Cardiac fibroblast (primary cell): ENCODE measurements around the gene PRDX5.

Experiments
- DNase-seq, 2 donors: peaks; one replicate each; pipeline versions ENCODE4 v3.0.0 to v3.0.0-alpha.2; 2010; ENCODE audit warnings: low read depth in 2 of 2
- H3K4me3 ChIP-seq, 2 donors: replicated peaks in 1 of 2; 1 replicate in 1 of 2; 2 replicates in 1 of 2; pipeline ENCODE4 v1.5.1; 2011; ENCODE audit warnings: low read depth in 2 of 2, low read length in 2 of 2, mild to moderate bottlenecking in 2 of 2, moderate library complexity in 1 of 2
- TF ChIP-seq, protein P1 (sequence below): IDR thresholded peaks from one replicate; pipeline ENCODE4 v1.5.1; 2011; ENCODE audit warnings: low read depth, mild to moderate bottlenecking, low read length, inconsistent platforms

The PRDX5 gene

GRCh38 chr11:64278576-64279190, 39.2 kb upstream of the PRDX5 start:
- TF ChIP-seq, protein P1, sequence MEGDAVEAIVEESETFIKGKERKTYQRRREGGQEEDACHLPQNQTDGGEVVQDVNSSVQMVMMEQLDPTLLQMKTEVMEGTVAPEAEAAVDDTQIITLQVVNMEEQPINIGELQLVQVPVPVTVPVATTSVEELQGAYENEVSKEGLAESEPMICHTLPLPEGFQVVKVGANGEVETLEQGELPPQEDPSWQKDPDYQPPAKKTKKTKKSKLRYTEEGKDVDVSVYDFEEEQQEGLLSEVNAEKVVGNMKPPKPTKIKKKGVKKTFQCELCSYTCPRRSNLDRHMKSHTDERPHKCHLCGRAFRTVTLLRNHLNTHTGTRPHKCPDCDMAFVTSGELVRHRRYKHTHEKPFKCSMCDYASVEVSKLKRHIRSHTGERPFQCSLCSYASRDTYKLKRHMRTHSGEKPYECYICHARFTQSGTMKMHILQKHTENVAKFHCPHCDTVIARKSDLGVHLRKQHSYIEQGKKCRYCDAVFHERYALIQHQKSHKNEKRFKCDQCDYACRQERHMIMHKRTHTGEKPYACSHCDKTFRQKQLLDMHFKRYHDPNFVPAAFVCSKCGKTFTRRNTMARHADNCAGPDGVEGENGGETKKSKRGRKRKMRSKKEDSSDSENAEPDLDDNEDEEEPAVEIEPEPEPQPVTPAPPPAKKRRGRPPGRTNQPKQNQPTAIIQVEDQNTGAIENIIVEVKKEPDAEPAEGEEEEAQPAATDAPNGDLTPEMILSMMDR, result no peak
- DNase-seq, result no peak
- no peak overlapping the region for H3K4me3 ChIP-seq

DNA sequence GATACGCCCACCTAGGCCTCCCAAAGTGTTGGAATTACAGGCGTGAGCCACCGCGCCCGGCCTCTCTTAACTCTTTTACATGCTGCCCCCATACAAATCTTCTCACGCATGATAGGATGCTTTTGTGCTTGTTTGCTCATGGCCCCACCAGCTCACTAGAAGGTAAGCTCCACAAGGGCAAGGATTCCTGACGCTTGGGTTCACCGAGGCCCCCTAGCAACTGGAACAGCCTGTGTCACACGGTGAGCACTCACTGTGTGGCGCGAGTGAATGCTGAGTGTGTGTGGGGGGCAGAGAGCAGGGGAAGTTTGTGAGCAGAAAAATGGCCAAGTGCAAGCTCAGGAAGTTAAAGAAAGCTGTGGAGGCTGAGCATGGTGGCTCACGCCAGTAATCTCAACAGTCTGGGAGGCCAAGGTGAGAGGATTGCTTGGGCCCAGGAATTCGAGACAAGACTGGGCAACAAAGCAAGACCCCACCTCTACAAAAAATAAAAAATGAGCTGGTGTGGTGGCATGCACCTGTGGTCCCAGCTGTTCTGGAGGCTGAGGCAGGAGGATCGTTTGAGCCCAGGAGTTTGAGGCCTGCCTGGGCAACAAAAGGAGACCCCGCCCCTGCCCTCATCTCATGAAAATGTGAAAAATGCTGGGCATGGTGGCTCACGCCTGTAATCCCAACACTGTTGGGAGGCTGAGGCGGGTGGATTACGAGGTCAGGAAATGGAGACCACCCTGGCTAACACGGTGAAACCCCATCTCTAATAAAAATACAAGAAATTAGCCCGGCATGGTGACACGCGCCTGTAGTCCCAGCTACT, 35.8 kb upstream of the PRDX5 start:
- TF ChIP-seq, protein P1, result no peak
- no peak for DNase-seq
- no peak overlapping the region for H3K4me3 ChIP-seq

GRCh38 chr11:64283092-64283491, 34.8 kb upstream of the PRDX5 start:
- TF ChIP-seq, protein P1, result no peak
- peak overlapping the region in 1 of 2 donors; percentile 4 for H3K4me3 ChIP-seq
- no peak for DNase-seq

GRCh38 chr11:64284048-64284961, 33.6 kb upstream of the PRDX5 start, which contains the start of gene BAD:
BAD (minus strand) TSS chr11:64284665; CDS start chr11:64284368, 297 bp downstream.
- peak; percentile 93 to 94 for DNase-seq
- TF ChIP-seq, protein P1, result no peak
- H3K4me3 ChIP-seq, result peak within 1 kb of the TSS; percentile 76 to 80

DNA sequence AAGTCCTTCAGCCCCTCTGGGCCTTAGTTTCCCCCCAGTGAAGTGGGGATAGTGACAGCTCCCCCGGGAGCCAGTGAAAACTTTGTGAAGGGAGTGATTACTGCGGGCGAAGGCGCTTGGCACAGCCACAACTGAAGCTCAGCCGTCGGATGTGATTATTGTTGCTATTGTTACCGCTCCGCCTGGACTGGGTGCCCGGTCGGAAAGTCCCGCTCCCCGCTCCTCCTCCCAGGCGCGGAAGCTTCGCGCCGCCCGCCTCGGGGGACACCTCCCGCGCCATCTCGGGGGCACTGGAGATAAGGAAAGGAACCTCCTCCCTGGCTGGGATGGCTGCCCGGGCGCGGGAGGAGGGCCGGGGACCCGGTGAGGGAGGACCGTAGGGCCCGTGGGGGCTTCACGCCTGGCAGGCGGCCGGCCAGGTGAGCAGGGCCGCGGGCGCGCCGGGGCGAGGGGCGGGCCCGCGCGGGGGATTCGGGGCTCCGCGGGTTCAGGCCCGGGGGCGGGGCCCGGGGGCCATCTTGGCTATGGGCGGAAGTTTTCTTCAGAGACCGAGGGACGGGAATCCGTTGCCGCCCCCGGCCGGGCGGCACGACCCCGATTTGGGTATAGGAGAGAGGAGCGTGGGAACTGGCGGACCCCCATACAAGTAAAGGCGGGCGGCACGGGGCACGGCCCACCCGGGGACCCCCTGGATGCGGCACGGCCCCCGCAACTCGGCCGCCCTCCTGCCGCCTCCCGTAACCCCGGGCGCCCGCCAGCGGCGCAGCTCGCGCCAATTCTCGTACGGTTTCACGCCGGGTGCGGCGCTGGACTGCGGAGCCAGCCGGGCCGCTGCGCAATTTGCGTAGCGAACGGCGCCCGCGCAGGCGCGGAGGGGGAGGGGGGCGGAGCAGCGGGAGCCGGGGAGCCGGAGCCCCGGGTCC, 32.7 kb upstream of the PRDX5 start, which contains the start of gene GPR137:
Gene GPR137, plus strand, starts transcription at position 887 of the 923 bp plus-strand sequence. CDS start 677 bp downstream, outside the sequence.
- DNase-seq, result peak; percentile 71 to 73
- TF ChIP-seq, protein P1, result no peak
- peak within 1 kb of the TSS; percentile 76 to 80 for H3K4me3 ChIP-seq
